Karpas-422 (cell line): Measurements from ENCODE around the gene PLCG1. TPM values are rescaled to one million over a fixed set of nuclear protein-coding genes. Genes with fewer than 3 reads are reported as not detected.

Experiments
- DNase-seq: peaks from one replicate; pipeline ENCODE4 v3.0.0-alpha.2; 2015
- H2AFZ ChIP-seq: fragments of 200-600 bp; sonication (generic); 2 replicates; pipeline ENCODE4 v1.6.1; 2014; ENCODE audit warnings: antibody characterized with exemption, low read length, mixed read lengths
- H3K27ac ChIP-seq: fragments of 200-600 bp; sonication (generic); 2 replicates; pipeline ENCODE4 v1.5.1; 2014; ENCODE audit warnings: mild to moderate bottlenecking, low read length, moderate library complexity
- H3K27me3 ChIP-seq: fragments of 200-600 bp; sonication (generic); 2 replicates; pipeline ENCODE4 v1.6.1; 2014; ENCODE audit warnings: low read length, mixed read lengths
- H3K36me3 ChIP-seq: fragments of 200-600 bp; sonication (generic); 2 replicates; pipeline ENCODE4 v1.6.1; 2014; ENCODE audit warnings: low read length, mixed read lengths; ENCODE audit not compliant: insufficient read depth
- H3K4me1 ChIP-seq: fragments of 200-600 bp; sonication (generic); 2 replicates; pipeline ENCODE4 v1.6.1; 2014; ENCODE audit warnings: mild to moderate bottlenecking, low read length, mixed read lengths
- H3K4me2 ChIP-seq: fragments of 200-600 bp; sonication (generic); 2 replicates; pipeline ENCODE4 v1.6.1; 2014; ENCODE audit warnings: low read length, low read depth, mild to moderate bottlenecking; ENCODE audit not compliant: poor library complexity, severe bottlenecking
- H3K4me3 ChIP-seq: fragments of 200-600 bp; sonication (generic); 2 replicates; pipeline ENCODE4 v1.5.1; 2014; ENCODE audit warnings: mild to moderate bottlenecking, antibody characterized with exemption, low read length, mixed read lengths
- H3K79me2 ChIP-seq: fragments of 200-600 bp; sonication (generic); 2 replicates; pipeline ENCODE4 v1.6.1; 2014; ENCODE audit warnings: mild to moderate bottlenecking, low read length, mixed read lengths
- H3K9ac ChIP-seq: fragments of 200-600 bp; sonication (generic); 2 replicates; pipeline ENCODE4 v1.6.0; 2014; ENCODE audit warnings: low read length
- H3K9me2 ChIP-seq: fragments of 200-600 bp; sonication (generic), shearing (Covaris generic); replicated peaks from 2 replicates; pipeline ENCODE4 v1.6.0; 2014; ENCODE audit warnings: mild to moderate bottlenecking, low read length, moderate library complexity; ENCODE audit not compliant: insufficient read depth
- H3K9me3 ChIP-seq: fragments of 300-700, 200-600 bp; sonication (generic); 2 replicates; pipeline ENCODE4 v1.6.1; 2014; ENCODE audit warnings: low read length, mixed read lengths
- H4K20me1 ChIP-seq: fragments of 200-600 bp; sonication (generic); 2 replicates; pipeline ENCODE4 v1.6.1; 2014; ENCODE audit warnings: mild to moderate bottlenecking, antibody characterized with exemption, low read length, low read depth; ENCODE audit not compliant: insufficient read depth
- total RNA-seq: library from RNA; depleted of rRNA; stranded (reverse); fragments of >200 nt; shearing (Covaris generic); gene quantifications from 2 replicates; pipeline ENCODE4 v1.2.3, GENCODE V29; 2014; ENCODE audit warnings: low replicate concordance

Gene PLCG1
- total RNA-seq, 1 experiment from 2014 or later = 48.6 TPM

DNA sequence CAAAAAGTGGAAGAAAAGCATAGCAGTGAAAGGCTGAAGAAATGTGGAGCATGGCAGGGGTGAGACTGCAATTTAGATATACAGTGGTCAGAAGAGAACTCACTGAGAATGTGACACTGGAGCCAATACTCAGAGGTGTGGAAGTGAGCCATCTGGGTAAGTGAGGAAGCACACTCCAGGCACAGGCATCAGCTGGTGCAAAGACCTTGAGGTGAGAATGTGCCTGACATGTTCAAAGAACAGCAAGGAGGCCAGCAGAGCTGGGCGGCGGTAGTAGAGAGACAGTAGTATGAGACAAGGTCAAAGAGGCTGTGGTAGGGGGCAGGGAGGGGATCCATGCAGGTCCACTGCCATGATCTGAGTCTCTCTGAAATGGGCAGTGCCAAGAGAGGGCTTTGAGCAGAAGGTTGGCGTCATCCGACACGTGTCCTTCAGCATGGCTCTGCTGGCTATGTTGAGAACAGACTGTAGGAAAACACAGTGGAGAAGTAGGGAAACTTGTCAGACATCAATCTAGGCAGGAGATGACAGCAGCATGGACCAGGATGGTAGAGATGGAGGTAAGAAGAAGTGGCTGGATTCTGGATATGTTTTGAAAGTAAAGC lies 84.4 kb downstream of the PLCG1 start:
- Histone ChIP-seq H3K4me3 (no peak overlapping the region), H3K27me3 (no peaks in the 10 kb centered on the region), H4K20me1 (peaks cover 4% of the 10 kb centered on the region; the same call in 1 of the 2 replicates), H3K9me2 (no peaks in the 10 kb centered on the region), H3K9me3 (no peaks in the 10 kb centered on the region), H3K9ac (no peak overlapping the region), H3K4me2 (no peak overlapping the region), H3K27ac (no peak overlapping the region), H3K4me1 (no peaks in the 10 kb centered on the region), H2AFZ (no peak overlapping the region), H3K36me3 (no peaks in the 10 kb centered on the region), H3K79me2 (no peaks in the 10 kb centered on the region)
- no peak for DNase-seq

- Histone ChIP-seq H3K9me3 (no peaks in the 10 kb centered on the region), H2AFZ (no peak overlapping the region), H3K27ac (no peak overlapping the region), H4K20me1 (peaks cover 4% of the 10 kb centered on the region; the same call in 1 of the 2 replicates), H3K79me2 (no peaks in the 10 kb centered on the region), H3K4me3 (no peak overlapping the region), H3K4me2 (no peak overlapping the region), H3K9me2 (no peaks in the 10 kb centered on the region), H3K36me3 (no peaks in the 10 kb centered on the region), H3K9ac (no peak overlapping the region), H3K4me1 (no peaks in the 10 kb centered on the region), H3K27me3 (no peaks in the 10 kb centered on the region)
- no peak for DNase-seq
These were observed 85.0 kb downstream of the PLCG1 start for GRCh38 chr20:41222296-41222695.

GRCh38 chr20:41222703-41223102 lies 85.4 kb downstream of the PLCG1 start:
- H3K9me2 ChIP-seq = no peaks in the 10 kb centered on the region
- H3K4me1 ChIP-seq = no peaks in the 10 kb centered on the region
- peaks cover 4% of the 10 kb centered on the region; the same call in 1 of the 2 replicates for H4K20me1 ChIP-seq
- DNase-seq = no peak
- H3K4me2 ChIP-seq = no peak overlapping the region
- no peaks in the 10 kb centered on the region for H3K79me2 ChIP-seq
- H3K27me3 ChIP-seq = no peaks in the 10 kb centered on the region
- no peaks in the 10 kb centered on the region for H3K36me3 ChIP-seq
- no peak overlapping the region for H3K9ac ChIP-seq
- no peak overlapping the region for H3K27ac ChIP-seq
- H3K4me3 ChIP-seq = no peak overlapping the region
- no peak overlapping the region for H2AFZ ChIP-seq
- H3K9me3 ChIP-seq = no peaks in the 10 kb centered on the region

- no peak overlapping the region for H2AFZ ChIP-seq
- H3K4me2 ChIP-seq = no peak overlapping the region
- H3K36me3 ChIP-seq = no peaks in the 10 kb centered on the region
- no peak overlapping the region for H3K4me3 ChIP-seq
- no peaks in the 10 kb centered on the region for H3K4me1 ChIP-seq
- DNase-seq = no peak
- H3K27me3 ChIP-seq = no peaks in the 10 kb centered on the region
- peaks cover 4% of the 10 kb centered on the region; the same call in 1 of the 2 replicates for H4K20me1 ChIP-seq
- H3K9me2 ChIP-seq = no peaks in the 10 kb centered on the region
- no peaks in the 10 kb centered on the region for H3K79me2 ChIP-seq
- H3K9me3 ChIP-seq = no peaks in the 10 kb centered on the region
- no peak overlapping the region for H3K27ac ChIP-seq
- no peak overlapping the region for H3K9ac ChIP-seq
These were observed 85.8 kb downstream of the PLCG1 start for GRCh38 chr20:41223112-41223511.

GRCh38 chr20:41224281-41224680 lies 86.9 kb downstream of the PLCG1 start:
- Histone ChIP-seq H3K9me2 (no peaks in the 10 kb centered on the region), H3K27me3 (no peaks in the 10 kb centered on the region), H3K27ac (no peak overlapping the region), H3K79me2 (no peaks in the 10 kb centered on the region), H3K9ac (no peak overlapping the region), H2AFZ (no peak overlapping the region), H3K36me3 (no peaks in the 10 kb centered on the region), H4K20me1 (peaks cover 4% of the 10 kb centered on the region; the same call in 1 of the 2 replicates), H3K4me1 (no peaks in the 10 kb centered on the region), H3K4me3 (no peak overlapping the region), H3K4me2 (no peak overlapping the region), H3K9me3 (no peaks in the 10 kb centered on the region)
- DNase-seq = no peak

- no peak overlapping the region for H3K4me2 ChIP-seq
- no peaks in the 10 kb centered on the region for H3K4me1 ChIP-seq
- DNase-seq = no peak
- no peaks in the 10 kb centered on the region for H3K36me3 ChIP-seq
- no peaks in the 10 kb centered on the region for H3K9me3 ChIP-seq
- H3K9me2 ChIP-seq = no peaks in the 10 kb centered on the region
- 0 out of 2 replicates have a peak, but pooled peaks cover under 1% of the 10 kb centered on the region for H4K20me1 ChIP-seq
- H2AFZ ChIP-seq = no peak overlapping the region
- no peak overlapping the region for H3K4me3 ChIP-seq
- no peak overlapping the region for H3K27ac ChIP-seq
- no peak overlapping the region for H3K9ac ChIP-seq
- no peaks in the 10 kb centered on the region for H3K27me3 ChIP-seq
- no peaks in the 10 kb centered on the region for H3K79me2 ChIP-seq
These were observed 87.7 kb downstream of the PLCG1 start for GRCh38 chr20:41225091-41225490.

DNA sequence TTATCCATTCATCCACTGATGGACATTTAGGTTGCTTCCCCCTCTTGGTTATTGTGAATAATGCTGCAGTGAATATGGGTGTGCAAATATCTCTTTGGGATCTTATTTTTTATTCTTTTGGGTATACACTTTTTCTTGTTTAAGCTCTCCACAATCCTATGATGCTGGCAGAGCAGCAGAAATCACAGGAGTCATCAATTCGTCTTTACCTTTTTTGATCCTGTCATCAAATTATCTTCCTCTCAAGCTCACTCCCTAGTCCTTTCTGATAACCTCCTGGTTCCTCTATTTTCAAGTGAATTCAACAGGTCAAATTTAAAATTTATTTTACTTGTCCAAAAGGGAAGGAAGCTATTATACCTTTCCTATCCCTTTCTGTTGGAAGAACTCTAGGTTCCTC lies 89.1 kb downstream of the PLCG1 start:
- Histone ChIP-seq H3K4me2 (no peak overlapping the region), H3K79me2 (no peaks in the 10 kb centered on the region), H3K9me2 (no peaks in the 10 kb centered on the region)

More for the DNA sequence above, 89.1 kb downstream of the PLCG1 start:
- H3K27ac ChIP-seq = no peak overlapping the region
- no peak overlapping the region for H3K9ac ChIP-seq
- H3K4me1 ChIP-seq = no peaks in the 10 kb centered on the region
- DNase-seq = no peak
- H2AFZ ChIP-seq = no peak overlapping the region
- no peaks in the 10 kb centered on the region for H3K9me3 ChIP-seq
- no peaks in the 10 kb centered on the region for H4K20me1 ChIP-seq
- H3K27me3 ChIP-seq = no peaks in the 10 kb centered on the region
- no peaks in the 10 kb centered on the region for H3K36me3 ChIP-seq
- no peak overlapping the region for H3K4me3 ChIP-seq
